ENCODE measurements around the gene ENTREP1.

Gene ENTREP1

GRCh38 chr9:69411931-69412740, 87.1 kb downstream of the ENTREP1 start:
- TF ChIP-seq SIN3A (IDR thresholded peaks at IDR 0.05; ENCODE audit: borderline replicate concordance, insufficient read depth, low read length) (no peak), REST (IDR thresholded peaks at IDR 0.05; ENCODE audit: insufficient read depth in 1 of 2, low read depth in 2 of 2, low read length in 2 of 2) (no peak), TAF1 (IDR thresholded peaks at IDR 0.05; ENCODE audit: borderline replicate concordance, insufficient read depth, low read length) (no peak), POLR2AphosphoS5 (IDR thresholded peaks at IDR 0.05; ENCODE audit: low read depth, low read length) (no peak), FOXP2 (optimal IDR thresholded peaks at IDR 0.05; ENCODE audit: borderline replicate concordance, extremely low read depth, extremely low read length, insufficient read depth) (no peak)

GRCh38 chr9:69412741-69413150, 87.7 kb downstream of the ENTREP1 start:
- TF ChIP-seq POLR2AphosphoS5 (IDR thresholded peaks at IDR 0.05; ENCODE audit: low read depth, low read length) (no peak), REST (IDR thresholded peaks at IDR 0.05; ENCODE audit: insufficient read depth in 1 of 2, low read depth in 2 of 2, low read length in 2 of 2) (no peak), TAF1 (IDR thresholded peaks at IDR 0.05; ENCODE audit: borderline replicate concordance, insufficient read depth, low read length) (no peak), SIN3A (IDR thresholded peaks at IDR 0.05; ENCODE audit: borderline replicate concordance, insufficient read depth, low read length) (no peak), FOXP2 (optimal IDR thresholded peaks at IDR 0.05; ENCODE audit: borderline replicate concordance, extremely low read depth, extremely low read length, insufficient read depth) (no peak)

GRCh38 chr9:69420611-69421270, 95.7 kb downstream of the ENTREP1 start:
- no peak for TF ChIP-seq POLR2AphosphoS5 (IDR thresholded peaks at IDR 0.05; ENCODE audit: low read depth, low read length)
- no peak for TF ChIP-seq TAF1 (IDR thresholded peaks at IDR 0.05; ENCODE audit: borderline replicate concordance, insufficient read depth, low read length)
- TF ChIP-seq FOXP2 (optimal IDR thresholded peaks at IDR 0.05; ENCODE audit: borderline replicate concordance, extremely low read depth, extremely low read length, insufficient read depth): no peak
- TF ChIP-seq REST (IDR thresholded peaks at IDR 0.05; ENCODE audit: insufficient read depth in 1 of 2, low read depth in 2 of 2, low read length in 2 of 2): no peak
- TF ChIP-seq SIN3A (IDR thresholded peaks at IDR 0.05; ENCODE audit: borderline replicate concordance, insufficient read depth, low read length): no peak

DNA sequence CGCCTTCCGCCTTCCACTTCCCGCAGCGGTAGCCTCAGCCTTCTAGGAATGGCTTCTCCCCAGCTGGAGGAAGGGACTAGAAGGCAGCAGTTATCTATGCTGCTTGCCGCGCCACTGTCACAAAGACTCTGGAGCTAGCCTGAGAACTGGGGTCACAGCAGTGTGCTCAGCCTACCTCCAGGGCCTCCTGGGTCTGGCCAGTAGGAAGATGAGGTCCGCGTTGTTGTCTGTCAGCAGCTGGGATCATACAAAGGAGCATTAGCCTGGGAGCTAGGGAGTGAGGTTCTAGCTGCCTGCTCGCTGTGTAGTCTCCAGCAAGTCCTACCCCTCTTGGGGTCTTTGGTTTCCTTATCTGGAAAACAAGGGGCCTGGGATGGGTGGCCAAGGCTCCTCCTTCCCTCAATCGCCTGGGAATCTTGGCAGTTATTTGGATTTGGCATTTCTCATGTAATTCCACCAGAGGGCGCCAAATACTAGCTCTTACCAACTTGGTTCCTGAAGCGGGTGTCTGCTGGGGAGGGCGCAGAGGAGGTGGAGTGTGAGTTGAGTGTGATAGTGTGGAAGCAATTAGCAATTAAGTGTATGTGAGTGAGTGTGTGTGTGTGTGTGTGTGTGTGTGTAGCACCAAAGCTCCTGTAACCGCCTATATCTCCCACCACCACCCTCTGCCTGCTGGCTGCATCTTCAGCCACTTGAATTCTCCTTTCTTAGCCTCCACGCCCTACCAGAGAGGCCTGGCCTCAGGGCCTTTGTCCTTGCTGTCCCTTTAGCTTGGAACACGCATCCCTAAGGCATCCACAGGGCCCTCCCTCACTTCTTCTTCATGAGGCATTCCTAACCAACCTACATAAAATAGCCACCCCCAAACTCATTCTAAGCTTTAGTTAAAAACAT, 97.1 kb downstream of the ENTREP1 start:
- TF ChIP-seq TAF1 (IDR thresholded peaks at IDR 0.05; ENCODE audit: borderline replicate concordance, insufficient read depth, low read length) (no peak), POLR2AphosphoS5 (IDR thresholded peaks at IDR 0.05; ENCODE audit: low read depth, low read length) (no peak), REST (IDR thresholded peaks at IDR 0.05; ENCODE audit: insufficient read depth in 1 of 2, low read depth in 2 of 2, low read length in 2 of 2) (no peak), SIN3A (IDR thresholded peaks at IDR 0.05; ENCODE audit: borderline replicate concordance, insufficient read depth, low read length) (no peak), FOXP2 (optimal IDR thresholded peaks at IDR 0.05; ENCODE audit: borderline replicate concordance, extremely low read depth, extremely low read length, insufficient read depth) (no peak)
